ENCODE measurements around the gene KRTAP10-4. TPM values are rescaled to one million over a fixed set of nuclear protein-coding genes. Genes with fewer than 3 reads are reported as not detected.

The KRTAP10-4 gene
- total and polyA plus RNA-seq, 2 of the 4 experiments (the other 2 are of a cell fraction) = not detected

DNA sequence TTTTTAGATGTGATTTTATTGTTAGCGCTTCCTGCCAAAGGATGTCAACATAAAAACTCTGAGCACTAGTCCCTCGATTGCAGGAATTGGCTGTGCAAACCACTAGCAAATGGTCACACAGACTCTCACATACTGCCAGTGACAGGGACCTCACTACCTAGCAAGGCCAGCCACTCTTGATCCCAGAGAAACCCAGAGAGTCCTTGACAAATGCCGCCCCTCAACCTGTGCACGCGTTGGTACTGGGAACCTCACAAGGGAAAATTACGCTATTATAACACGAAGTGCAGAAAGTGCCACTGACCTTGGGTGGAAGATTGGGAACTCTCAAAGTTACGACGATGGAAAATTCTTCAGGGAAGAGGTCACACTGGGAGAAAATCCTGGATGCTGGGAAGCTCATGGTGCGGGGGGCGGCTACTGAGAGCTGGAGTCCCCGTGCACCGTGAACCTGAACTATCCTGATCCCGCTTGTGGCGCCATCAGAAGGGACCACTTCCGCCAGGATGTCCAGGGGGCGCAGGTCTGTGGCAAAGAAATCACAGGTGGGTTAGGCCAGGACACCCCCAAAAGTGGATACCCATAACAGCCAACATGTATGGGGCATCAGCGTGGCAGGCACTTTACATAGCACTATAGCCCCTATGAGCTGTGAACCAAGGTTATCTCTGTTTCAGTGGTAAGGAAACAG, 5.9 kb upstream of the KRTAP10-4 start:
- Histone ChIP-seq H3K4me3 (ENCODE audit: insufficient read depth, low read depth, low read length) (no peak overlapping the region), H3K56ac (ENCODE audit: extremely low read depth, insufficient read depth, low read length) (no peak overlapping the region), H2AK9ac (replicated peaks; ENCODE audit: low read depth, low read length, poor library complexity) (no peak overlapping the region), H3K4ac (ENCODE audit: low read depth, low read length) (no peak overlapping the region), H3K4me2 (ENCODE audit: low read depth, low read length) (no peak overlapping the region), H3K27ac (ENCODE audit: insufficient read depth, low read length) (no peak overlapping the region), H2AK5ac (ENCODE audit: low read depth, low read length) (no peak overlapping the region), H3K14ac (replicated peaks; ENCODE audit: low read depth, low read length) (no peak overlapping the region), H4K91ac (ENCODE audit: insufficient read depth, low read depth, low read length) (no peak overlapping the region), H2AFZ (replicated peaks; ENCODE audit: low read length, poor library complexity) (no peak overlapping the region), H3K36me3 (ENCODE audit: control insufficient read depth, insufficient read depth, low read length) (no peaks in the 10 kb centered on the region), H3K4me1 (ENCODE audit: control insufficient read depth, insufficient read depth, low read length) (no peaks in the 10 kb centered on the region), H4K5ac (ENCODE audit: low read depth, low read length) (no peak overlapping the region), H2BK120ac (ENCODE audit: low read depth, low read length) (no peak overlapping the region), H3K9me3 (ENCODE audit: control insufficient read depth, insufficient read depth, low read length) (peaks cover 4% of the 10 kb centered on the region), H2BK20ac (ENCODE audit: low read depth, low read length) (no peak overlapping the region), H3K27me3 (ENCODE audit: control insufficient read depth, insufficient read depth, low read length) (no peaks in the 10 kb centered on the region; the same call in 1 of the 2 replicates), H2BK15ac (ENCODE audit: low read depth, low read length) (no peak overlapping the region), H3K23ac (ENCODE audit: low read depth, low read length) (no peak overlapping the region), H3K18ac (ENCODE audit: low read depth, low read length) (no peak overlapping the region), H4K20me1 (ENCODE audit: insufficient read depth, low read length) (no peaks in the 10 kb centered on the region), H3K9ac (ENCODE audit: low read depth, low read length) (no peak overlapping the region), H4K8ac (ENCODE audit: low read depth in 2 of 2, low read length in 2 of 2) (no peak overlapping the region), H3K9me1 (ENCODE audit: insufficient read depth, low read length) (no peaks in the 10 kb centered on the region), H3K79me1 (ENCODE audit: low read depth in 1 of 2, low read length in 2 of 2) (no peaks in the 10 kb centered on the region), H2BK5ac (ENCODE audit: low read depth, low read length, poor library complexity, severe bottlenecking) (no peak overlapping the region)
- ChIA-PET POLR2A (ENCODE audit: unreplicated experiment) (no interaction called here), CTCF (interaction anchor here (0.6 kb wide), 1 partner anchor 31 kb away, joined by 3 read pairs; no protein-coding TSS in a partner anchor)
- WGBS, 2 experiments (ENCODE audit: extremely low coverage in 2 of 2, insufficient read length in 1 of 2) = 84% methylated on average over 10 of the region's 18 CpGs; no CpG with 5 or more reads in 1 of the 2 experiments
- no peak for ATAC-seq (ENCODE audit: low read depth)
- dilution Hi-C loops (cut with HindIII; ENCODE audit: low sequenced_read_pairs, unreplicated experiment) = no loop called here
- in situ Hi-C loops (cut with MboI; ENCODE audit: low sequenced_read_pairs) = no loop called here
- intact Hi-C loops (cut with micrococcal nuclease) = no loop called here
- no TSS peak for BruUV-seq (replicated peaks)
- no peak for DNase-seq
- TF ChIP-seq NFE2L2 (IDR thresholded peaks at IDR 0.05; ENCODE audit: low read depth, low read length) (no peak), SMC3 (IDR thresholded peaks at IDR 0.05; ENCODE audit: low read depth, low read length) (no peak), BHLHE40 (IDR thresholded peaks at IDR 0.05; ENCODE audit: low read depth, low read length) (no peak), CHD1 (IDR thresholded peaks at IDR 0.05; ENCODE audit: low read depth, low read length) (no peak), RFX5 (IDR thresholded peaks at IDR 0.05; ENCODE audit: low read depth, low read length) (no peak), MAZ (IDR thresholded peaks at IDR 0.05; ENCODE audit: borderline replicate concordance, low read depth, low read length) (no peak), RCOR1 (IDR thresholded peaks at IDR 0.05; ENCODE audit: insufficient replicate concordance, low read length) (no peak), FOS (IDR thresholded peaks at IDR 0.05; ENCODE audit: low read depth, low read length) (no peak), CEBPB (IDR thresholded peaks at IDR 0.05; ENCODE audit: low read depth, low read length) (no peak), POLR2A (IDR thresholded peaks at IDR 0.05; ENCODE audit: low read depth, low read length) (no peak), MXI1 (IDR thresholded peaks at IDR 0.05; ENCODE audit: borderline replicate concordance, low read depth, low read length) (no peak), MAFK (IDR thresholded peaks at IDR 0.05; ENCODE audit: low read depth, low read length) (no peak), RAD21 (IDR thresholded peaks at IDR 0.05; ENCODE audit: low read length) (no peak)
- TF ChIP-seq, protein P1, sequence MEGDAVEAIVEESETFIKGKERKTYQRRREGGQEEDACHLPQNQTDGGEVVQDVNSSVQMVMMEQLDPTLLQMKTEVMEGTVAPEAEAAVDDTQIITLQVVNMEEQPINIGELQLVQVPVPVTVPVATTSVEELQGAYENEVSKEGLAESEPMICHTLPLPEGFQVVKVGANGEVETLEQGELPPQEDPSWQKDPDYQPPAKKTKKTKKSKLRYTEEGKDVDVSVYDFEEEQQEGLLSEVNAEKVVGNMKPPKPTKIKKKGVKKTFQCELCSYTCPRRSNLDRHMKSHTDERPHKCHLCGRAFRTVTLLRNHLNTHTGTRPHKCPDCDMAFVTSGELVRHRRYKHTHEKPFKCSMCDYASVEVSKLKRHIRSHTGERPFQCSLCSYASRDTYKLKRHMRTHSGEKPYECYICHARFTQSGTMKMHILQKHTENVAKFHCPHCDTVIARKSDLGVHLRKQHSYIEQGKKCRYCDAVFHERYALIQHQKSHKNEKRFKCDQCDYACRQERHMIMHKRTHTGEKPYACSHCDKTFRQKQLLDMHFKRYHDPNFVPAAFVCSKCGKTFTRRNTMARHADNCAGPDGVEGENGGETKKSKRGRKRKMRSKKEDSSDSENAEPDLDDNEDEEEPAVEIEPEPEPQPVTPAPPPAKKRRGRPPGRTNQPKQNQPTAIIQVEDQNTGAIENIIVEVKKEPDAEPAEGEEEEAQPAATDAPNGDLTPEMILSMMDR (conservative IDR thresholded peaks at IDR 0.05; ENCODE audit: low read depth, low read length) = no peak
- TF ChIP-seq, protein P2, sequence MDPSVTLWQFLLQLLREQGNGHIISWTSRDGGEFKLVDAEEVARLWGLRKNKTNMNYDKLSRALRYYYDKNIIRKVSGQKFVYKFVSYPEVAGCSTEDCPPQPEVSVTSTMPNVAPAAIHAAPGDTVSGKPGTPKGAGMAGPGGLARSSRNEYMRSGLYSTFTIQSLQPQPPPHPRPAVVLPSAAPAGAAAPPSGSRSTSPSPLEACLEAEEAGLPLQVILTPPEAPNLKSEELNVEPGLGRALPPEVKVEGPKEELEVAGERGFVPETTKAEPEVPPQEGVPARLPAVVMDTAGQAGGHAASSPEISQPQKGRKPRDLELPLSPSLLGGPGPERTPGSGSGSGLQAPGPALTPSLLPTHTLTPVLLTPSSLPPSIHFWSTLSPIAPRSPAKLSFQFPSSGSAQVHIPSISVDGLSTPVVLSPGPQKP (IDR thresholded peaks at IDR 0.05; ENCODE audit: borderline replicate concordance, low read depth, low read length) = no peak
- TF ChIP-seq, protein P3, sequence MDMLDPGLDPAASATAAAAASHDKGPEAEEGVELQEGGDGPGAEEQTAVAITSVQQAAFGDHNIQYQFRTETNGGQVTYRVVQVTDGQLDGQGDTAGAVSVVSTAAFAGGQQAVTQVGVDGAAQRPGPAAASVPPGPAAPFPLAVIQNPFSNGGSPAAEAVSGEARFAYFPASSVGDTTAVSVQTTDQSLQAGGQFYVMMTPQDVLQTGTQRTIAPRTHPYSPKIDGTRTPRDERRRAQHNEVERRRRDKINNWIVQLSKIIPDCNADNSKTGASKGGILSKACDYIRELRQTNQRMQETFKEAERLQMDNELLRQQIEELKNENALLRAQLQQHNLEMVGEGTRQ (IDR thresholded peaks at IDR 0.05; ENCODE audit: low read depth, low read length) = no peak

Data from IMR-90 (cell line).